Body of pancreas (tissue), 4 donors: ENCODE measurements around the gene NTHL1.

Source experiments
- CTCF ChIP-seq, 7 experiments: fragments of 450-650 bp in 4 of 7; fragments of 200-600 bp in 3 of 7; sonication (generic) in 3 of 7; IDR thresholded peaks; one replicate each; pipeline ENCODE4 v1.5.1; 2016 to 2019; ENCODE audit warnings: antibody characterized with exemption in 7 of 7
- POLR2A ChIP-seq, 3 donors: fragments of 450-650 bp; IDR thresholded peaks; one replicate each; pipeline ENCODE4 v1.6.1; 2016; ENCODE audit warnings: antibody characterized with exemption in 3 of 3, mild to moderate bottlenecking in 2 of 3

- TF ChIP-seq CTCF (IDR thresholded peaks at IDR 0.05) (no peak), POLR2A (IDR thresholded peaks at IDR 0.05) (no peak)
Measured at GRCh38 chr16:2007081-2007836, 40.4 kb downstream of the NTHL1 start.
